WERI-Rb-1 (cell line): ENCODE measurements around the gene PSMA1.

Source experiments
- DNase-seq: peaks from one replicate; pipeline ENCODE4 v3.0.0-alpha.2; 2020
- H3K27ac ChIP-seq: fragments of 250-450 bp; sonication (Bioruptor Pico); 2 replicates; pipeline ENCODE4 v1.5.1; 2020; ENCODE audit warnings: mild to moderate bottlenecking, moderate library complexity
- H3K27me3 ChIP-seq: fragments of 250-450 bp; sonication (Bioruptor Pico); 2 replicates; pipeline ENCODE4 v1.5.1; 2021; ENCODE audit warnings: mild to moderate bottlenecking, low read depth, moderate library complexity; ENCODE audit not compliant: insufficient read depth, severe bottlenecking
- H3K36me3 ChIP-seq: fragments of 250-450 bp; sonication (Bioruptor Pico); 2 replicates; pipeline ENCODE4 v1.5.1; 2020; ENCODE audit warnings: mild to moderate bottlenecking, moderate library complexity
- H3K4me3 ChIP-seq: 2 replicates; pipeline ENCODE4 v1.5.1; 2011; ENCODE audit warnings: low read depth, mild to moderate bottlenecking, control low read depth, low read length
- H3K9me3 ChIP-seq: fragments of 250-450 bp; sonication (Bioruptor Pico); 2 replicates; pipeline ENCODE4 v1.5.1; 2021; ENCODE audit warnings: mild to moderate bottlenecking, moderate library complexity; ENCODE audit not compliant: severe bottlenecking
- TF ChIP-seq, protein P1 (sequence below): IDR thresholded peaks from 2 replicates; pipeline ENCODE4 v1.5.1; 2011; ENCODE audit warnings: low read depth, mild to moderate bottlenecking, control low read depth, inconsistent platforms, low read length

Gene PSMA1

DNA sequence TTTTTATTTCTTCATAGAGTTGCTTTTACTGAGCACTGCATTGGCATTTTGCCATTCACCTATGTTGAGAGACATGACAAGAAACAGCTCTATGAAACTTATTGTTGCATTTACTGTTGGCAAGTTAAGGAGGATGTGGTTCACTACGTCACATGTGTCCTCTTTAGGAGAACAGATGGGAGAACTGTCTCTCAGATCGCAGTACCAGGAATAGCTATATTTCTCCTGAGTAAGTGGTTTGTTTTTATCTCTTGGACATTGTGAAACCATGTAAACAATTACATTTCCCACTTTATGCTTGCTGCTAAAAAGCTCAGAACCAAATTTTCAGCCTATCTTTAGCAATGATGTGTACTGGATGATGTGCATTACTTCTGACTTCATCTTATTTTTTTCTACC lies 34.8 kb upstream of the PSMA1 start:
- no peaks in the 10 kb centered on the region for H3K27me3 ChIP-seq
- no peak overlapping the region for H3K27ac ChIP-seq
- H3K9me3 ChIP-seq = no peaks in the 10 kb centered on the region
- TF ChIP-seq, protein P1, sequence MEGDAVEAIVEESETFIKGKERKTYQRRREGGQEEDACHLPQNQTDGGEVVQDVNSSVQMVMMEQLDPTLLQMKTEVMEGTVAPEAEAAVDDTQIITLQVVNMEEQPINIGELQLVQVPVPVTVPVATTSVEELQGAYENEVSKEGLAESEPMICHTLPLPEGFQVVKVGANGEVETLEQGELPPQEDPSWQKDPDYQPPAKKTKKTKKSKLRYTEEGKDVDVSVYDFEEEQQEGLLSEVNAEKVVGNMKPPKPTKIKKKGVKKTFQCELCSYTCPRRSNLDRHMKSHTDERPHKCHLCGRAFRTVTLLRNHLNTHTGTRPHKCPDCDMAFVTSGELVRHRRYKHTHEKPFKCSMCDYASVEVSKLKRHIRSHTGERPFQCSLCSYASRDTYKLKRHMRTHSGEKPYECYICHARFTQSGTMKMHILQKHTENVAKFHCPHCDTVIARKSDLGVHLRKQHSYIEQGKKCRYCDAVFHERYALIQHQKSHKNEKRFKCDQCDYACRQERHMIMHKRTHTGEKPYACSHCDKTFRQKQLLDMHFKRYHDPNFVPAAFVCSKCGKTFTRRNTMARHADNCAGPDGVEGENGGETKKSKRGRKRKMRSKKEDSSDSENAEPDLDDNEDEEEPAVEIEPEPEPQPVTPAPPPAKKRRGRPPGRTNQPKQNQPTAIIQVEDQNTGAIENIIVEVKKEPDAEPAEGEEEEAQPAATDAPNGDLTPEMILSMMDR = no peak
- no peak for DNase-seq
- H3K4me3 ChIP-seq = no peak overlapping the region
- H3K36me3 ChIP-seq = no peaks in the 10 kb centered on the region

DNA sequence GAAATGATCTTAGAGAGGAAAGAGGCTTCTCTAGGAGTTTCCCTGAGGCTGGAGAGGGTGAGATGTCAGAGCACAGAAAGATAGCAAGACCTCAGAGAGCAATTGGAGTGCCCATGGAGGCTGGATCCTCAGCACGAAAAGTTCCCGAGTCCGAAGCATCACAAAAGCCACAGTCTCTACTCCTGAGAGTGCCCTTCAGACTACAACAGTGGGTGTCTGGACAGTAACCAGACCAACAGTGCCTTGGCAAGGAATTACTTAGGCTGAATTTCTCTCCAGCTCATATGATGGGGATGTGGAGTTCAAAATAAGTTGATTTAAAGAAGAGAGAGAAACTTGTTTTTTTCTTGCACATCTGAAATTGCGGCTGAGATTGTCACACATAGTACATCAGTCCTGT lies 31.9 kb upstream of the PSMA1 start:
- DNase-seq = no peak
- TF ChIP-seq, protein P1 = no peak
- Histone ChIP-seq H3K36me3 (no peaks in the 10 kb centered on the region), H3K27me3 (no peaks in the 10 kb centered on the region), H3K4me3 (no peak overlapping the region), H3K9me3 (no peaks in the 10 kb centered on the region), H3K27ac (no peak overlapping the region)

DNA sequence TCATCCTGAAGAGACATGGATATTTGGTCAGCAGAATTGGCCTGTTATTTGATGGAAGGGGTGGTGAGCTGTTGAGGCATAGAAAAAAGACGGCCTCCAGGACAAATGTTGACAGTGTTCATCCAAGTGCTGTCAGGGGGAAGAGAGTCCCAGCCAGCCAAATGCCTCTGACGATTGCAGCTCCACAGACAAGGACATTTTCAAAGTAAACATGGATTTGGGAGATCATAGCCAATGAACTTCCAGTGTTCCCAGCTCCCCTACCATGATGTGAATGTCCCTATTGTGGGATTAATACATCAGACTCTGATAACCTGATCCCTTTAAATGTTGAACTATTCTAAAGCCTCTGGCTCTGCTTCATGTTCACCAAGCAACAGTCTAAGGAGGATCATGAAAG lies 31.2 kb upstream of the PSMA1 start:
- no peak overlapping the region for H3K27ac ChIP-seq
- no peaks in the 10 kb centered on the region for H3K27me3 ChIP-seq
- H3K36me3 ChIP-seq = no peaks in the 10 kb centered on the region
- H3K9me3 ChIP-seq = no peaks in the 10 kb centered on the region
- TF ChIP-seq, protein P1 = no peak
- no peak for DNase-seq
- H3K4me3 ChIP-seq = no peak overlapping the region

DNA sequence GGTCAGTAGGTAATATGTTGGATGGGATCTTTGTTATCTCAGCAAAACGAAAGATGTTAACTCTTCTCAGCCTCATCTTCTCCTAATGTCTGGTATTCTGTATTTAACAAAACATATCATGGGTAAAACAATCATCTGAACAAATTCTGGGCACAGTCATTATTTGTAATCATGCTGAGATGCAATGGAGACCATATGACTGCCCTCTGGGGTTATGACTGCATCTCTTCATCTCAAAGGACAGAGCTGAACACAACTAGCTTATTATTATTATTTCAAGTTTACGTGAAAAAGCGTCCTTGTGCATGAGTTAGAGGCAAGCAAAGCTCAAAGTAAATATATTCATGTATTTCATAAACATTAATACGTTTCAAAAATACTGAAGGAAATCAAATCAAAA lies 29.7 kb upstream of the PSMA1 start:
- no peak for DNase-seq
- H3K9me3 ChIP-seq = no peaks in the 10 kb centered on the region
- no peaks in the 10 kb centered on the region for H3K36me3 ChIP-seq
- H3K4me3 ChIP-seq = no peak overlapping the region
- no peaks in the 10 kb centered on the region for H3K27me3 ChIP-seq
- TF ChIP-seq, protein P1 = no peak
- no peak overlapping the region for H3K27ac ChIP-seq

DNA sequence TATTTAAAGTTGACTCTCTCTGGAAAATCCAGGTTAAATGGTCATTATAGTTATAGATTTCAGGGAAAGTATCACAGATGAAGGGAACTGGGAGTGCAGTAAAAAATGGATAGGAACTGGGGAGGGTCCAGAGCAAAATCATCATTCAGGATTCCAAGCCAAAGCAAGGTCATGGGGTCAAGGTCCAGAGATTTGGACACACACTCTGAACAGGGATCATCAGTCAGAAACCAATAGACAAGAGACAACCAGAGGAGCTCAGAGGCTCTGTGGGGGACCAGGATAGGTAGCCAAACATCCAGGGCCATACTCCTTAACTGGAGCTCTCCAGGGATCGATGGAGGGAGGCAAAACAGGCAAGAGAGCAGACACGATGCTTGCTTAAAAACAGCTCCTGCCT lies 27.3 kb upstream of the PSMA1 start:
- H3K27ac ChIP-seq = no peak overlapping the region
- no peak for DNase-seq
- no peaks in the 10 kb centered on the region for H3K27me3 ChIP-seq
- no peaks in the 10 kb centered on the region for H3K9me3 ChIP-seq
- no peak overlapping the region for H3K4me3 ChIP-seq
- TF ChIP-seq, protein P1 = no peak
- no peaks in the 10 kb centered on the region for H3K36me3 ChIP-seq

DNA sequence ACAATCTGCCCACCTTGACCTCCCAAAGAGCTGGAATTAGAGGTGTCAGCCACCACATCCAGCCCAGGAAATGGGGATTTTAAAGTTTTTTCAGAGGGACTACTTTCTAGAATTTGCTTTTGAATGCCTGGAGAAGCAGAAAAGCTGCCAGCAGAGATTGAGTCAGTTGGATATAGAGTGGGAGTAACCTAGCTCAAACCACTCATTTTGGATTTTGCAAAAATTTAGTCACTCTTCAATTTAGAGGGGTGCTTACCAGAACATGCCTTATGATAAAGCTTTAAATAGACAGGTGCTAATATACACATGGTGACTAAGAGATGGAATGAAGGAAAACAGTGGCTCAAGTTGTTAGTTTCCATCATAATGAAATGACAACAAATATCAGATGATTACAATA lies 26.5 kb upstream of the PSMA1 start:
- TF ChIP-seq, protein P1 = no peak
- no peak overlapping the region for H3K4me3 ChIP-seq
- no peak for DNase-seq

More for the DNA sequence above, 26.5 kb upstream of the PSMA1 start:
- no peaks in the 10 kb centered on the region for H3K9me3 ChIP-seq
- H3K27ac ChIP-seq = no peak overlapping the region
- H3K27me3 ChIP-seq = no peaks in the 10 kb centered on the region
- no peaks in the 10 kb centered on the region for H3K36me3 ChIP-seq
